Loucy (cell line): ENCODE measurements around the gene ROBO1.

Source experiments
- H2AFZ ChIP-seq: fragments of 200-600 bp; sonication (generic); 2 replicates; pipeline ENCODE4 v1.6.0; 2016; ENCODE audit warnings: antibody characterized with exemption, mild to moderate bottlenecking, low read length, moderate library complexity
- H3F3A ChIP-seq: fragments of 200-600 bp; 2 replicates; pipeline ENCODE4 v1.6.0; 2016; ENCODE audit warnings: antibody characterized with exemption, low read depth, mild to moderate bottlenecking
- H3K27me3 ChIP-seq: fragments of 200-600 bp; sonication (generic); 2 replicates; pipeline ENCODE4 v1.6.1; 2014; ENCODE audit warnings: low read length, mild to moderate bottlenecking; ENCODE audit not compliant: insufficient read depth, poor library complexity, severe bottlenecking
- H3K36me3 ChIP-seq: fragments of 200-600 bp; sonication (generic); 2 replicates; pipeline ENCODE4 v1.6.1; 2016; ENCODE audit warnings: low read length; ENCODE audit not compliant: insufficient read depth
- H3K4me1 ChIP-seq: fragments of 200-600 bp; sonication (generic); 2 replicates; pipeline ENCODE4 v1.5.1; 2014; ENCODE audit warnings: low read length, mild to moderate bottlenecking; ENCODE audit not compliant: insufficient read depth, poor library complexity, severe bottlenecking
- H3K4me2 ChIP-seq: fragments of 200-600 bp; sonication (generic); 2 replicates; pipeline ENCODE4 v1.6.0; 2014; ENCODE audit warnings: antibody characterized with exemption, low read length, low read depth, mild to moderate bottlenecking; ENCODE audit not compliant: poor library complexity, severe bottlenecking
- H3K4me3 ChIP-seq: fragments of 200-600 bp; sonication (generic); 2 replicates; pipeline ENCODE4 v1.5.1; 2014; ENCODE audit warnings: low read length, mild to moderate bottlenecking, mixed read lengths; ENCODE audit not compliant: poor library complexity, severe bottlenecking
- H3K79me2 ChIP-seq: fragments of 200-600 bp; sonication (generic); 2 replicates; pipeline ENCODE4 v1.6.1; 2014; ENCODE audit warnings: low read length; ENCODE audit not compliant: insufficient read depth
- H3K9ac ChIP-seq: fragments of 200-600 bp; sonication (generic); 2 replicates; pipeline ENCODE4 v1.6.0; 2014; ENCODE audit warnings: mild to moderate bottlenecking, low read depth, low read length, moderate library complexity; ENCODE audit not compliant: poor library complexity, severe bottlenecking
- H3K9me2 ChIP-seq: fragments of 200-600 bp; sonication (generic); replicated peaks from 2 replicates; pipeline ENCODE4 v1.6.1; 2016; ENCODE audit warnings: low read depth, low read length, mixed read lengths
- H3K9me3 ChIP-seq: fragments of 200-600 bp; sonication (generic); 2 replicates; pipeline ENCODE4 v1.6.1; 2014; ENCODE audit warnings: mild to moderate bottlenecking, antibody characterized with exemption, low read length, low read depth; ENCODE audit not compliant: insufficient read depth
- H4K20me1 ChIP-seq: fragments of 200-600 bp; sonication (generic); 2 replicates; pipeline ENCODE4 v1.6.0; 2014; ENCODE audit warnings: antibody characterized with exemption, low read length, mild to moderate bottlenecking; ENCODE audit not compliant: insufficient read depth, poor library complexity, severe bottlenecking
- EZH2phosphoT487 ChIP-seq: fragments of 200-600 bp; IDR thresholded peaks from 2 replicates; pipeline ENCODE4 v1.6.1; 2018; ENCODE audit warnings: antibody characterized with exemption, mild to moderate bottlenecking, moderate library complexity, borderline replicate concordance
- TF ChIP-seq, protein P1 (sequence below): fragments of 200-600 bp; sonication (generic); conservative IDR thresholded peaks from 2 replicates; pipeline ENCODE4 v1.5.1; 2014; ENCODE audit warnings: mild to moderate bottlenecking, antibody characterized with exemption, low read length

The ROBO1 gene

GRCh38 chr3:79453600-79453999, 314.2 kb downstream of the ROBO1 start:
- Histone ChIP-seq H3K4me1 (no peaks in the 10 kb centered on the region), H3K27me3 (no peaks in the 10 kb centered on the region), H3K36me3 (no peaks in the 10 kb centered on the region), H4K20me1 (no peaks in the 10 kb centered on the region), H3K9me3 (no peaks in the 10 kb centered on the region), H3K79me2 (no peaks in the 10 kb centered on the region), H3K9ac (no peak overlapping the region), H3K4me2 (no peak overlapping the region), H3K9me2 (no peaks in the 10 kb centered on the region), H3K4me3 (no peak overlapping the region), H3F3A (no peaks in the 10 kb centered on the region), H2AFZ (no peak overlapping the region)
- no peak for TF ChIP-seq EZH2phosphoT487
- TF ChIP-seq, protein P1, sequence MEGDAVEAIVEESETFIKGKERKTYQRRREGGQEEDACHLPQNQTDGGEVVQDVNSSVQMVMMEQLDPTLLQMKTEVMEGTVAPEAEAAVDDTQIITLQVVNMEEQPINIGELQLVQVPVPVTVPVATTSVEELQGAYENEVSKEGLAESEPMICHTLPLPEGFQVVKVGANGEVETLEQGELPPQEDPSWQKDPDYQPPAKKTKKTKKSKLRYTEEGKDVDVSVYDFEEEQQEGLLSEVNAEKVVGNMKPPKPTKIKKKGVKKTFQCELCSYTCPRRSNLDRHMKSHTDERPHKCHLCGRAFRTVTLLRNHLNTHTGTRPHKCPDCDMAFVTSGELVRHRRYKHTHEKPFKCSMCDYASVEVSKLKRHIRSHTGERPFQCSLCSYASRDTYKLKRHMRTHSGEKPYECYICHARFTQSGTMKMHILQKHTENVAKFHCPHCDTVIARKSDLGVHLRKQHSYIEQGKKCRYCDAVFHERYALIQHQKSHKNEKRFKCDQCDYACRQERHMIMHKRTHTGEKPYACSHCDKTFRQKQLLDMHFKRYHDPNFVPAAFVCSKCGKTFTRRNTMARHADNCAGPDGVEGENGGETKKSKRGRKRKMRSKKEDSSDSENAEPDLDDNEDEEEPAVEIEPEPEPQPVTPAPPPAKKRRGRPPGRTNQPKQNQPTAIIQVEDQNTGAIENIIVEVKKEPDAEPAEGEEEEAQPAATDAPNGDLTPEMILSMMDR = no peak

DNA sequence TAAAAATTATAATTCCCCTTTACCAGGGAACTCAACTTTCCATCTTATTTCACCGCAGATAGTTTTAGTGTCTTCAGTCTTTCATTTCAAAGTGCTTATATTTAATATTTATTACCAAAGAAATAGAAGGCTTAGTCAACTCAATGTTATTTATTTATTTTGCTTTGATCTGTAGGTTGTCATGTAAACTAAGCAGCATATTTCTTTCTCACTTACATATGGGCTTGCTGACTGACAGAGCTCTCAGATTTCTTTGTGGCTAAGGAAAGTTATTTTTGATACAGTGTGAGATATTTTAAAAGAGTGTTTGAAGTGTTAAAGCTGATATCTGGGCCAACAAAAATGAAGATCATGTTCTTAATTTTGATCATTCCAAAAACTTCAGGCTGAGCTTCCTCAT, 331.4 kb downstream of the ROBO1 start:
- no peaks in the 10 kb centered on the region for H3K4me1 ChIP-seq
- no peaks in the 10 kb centered on the region for H3K27me3 ChIP-seq
- no peak overlapping the region for H3K9ac ChIP-seq
- H3K9me3 ChIP-seq = no peaks in the 10 kb centered on the region
- no peak overlapping the region for H3K4me3 ChIP-seq
- no peaks in the 10 kb centered on the region for H3K79me2 ChIP-seq
- H3K9me2 ChIP-seq = no peaks in the 10 kb centered on the region
- H2AFZ ChIP-seq = no peak overlapping the region
- no peaks in the 10 kb centered on the region for H4K20me1 ChIP-seq
- H3K36me3 ChIP-seq = no peaks in the 10 kb centered on the region
- H3K4me2 ChIP-seq = no peak overlapping the region
- no peak for TF ChIP-seq EZH2phosphoT487
- TF ChIP-seq, protein P1 = no peak
- no peaks in the 10 kb centered on the region for H3F3A ChIP-seq

DNA sequence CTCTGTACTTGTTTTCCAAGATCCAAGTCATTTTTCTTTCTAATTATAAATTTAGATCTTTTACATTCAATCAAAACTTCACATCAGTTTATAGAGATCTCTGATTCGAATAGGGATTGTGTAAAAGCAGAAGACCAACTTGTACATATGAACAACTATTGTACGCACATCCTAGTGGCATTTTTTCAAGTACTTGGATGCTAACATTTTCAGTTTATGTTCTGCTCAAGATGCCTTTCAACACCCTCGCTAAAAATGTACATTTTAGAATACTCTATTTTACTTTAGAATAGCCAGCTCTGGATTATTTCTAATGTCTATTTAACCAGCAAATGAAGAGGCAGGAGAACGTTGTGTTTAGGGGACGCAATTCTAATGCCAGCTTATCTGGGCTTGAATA, 340.7 kb downstream of the ROBO1 start:
- H3K36me3 ChIP-seq = no peaks in the 10 kb centered on the region
- H3K9ac ChIP-seq = no peak overlapping the region
- H3K79me2 ChIP-seq = no peaks in the 10 kb centered on the region
- H3K4me1 ChIP-seq = no peaks in the 10 kb centered on the region
- no peaks in the 10 kb centered on the region for H3K9me3 ChIP-seq
- no peak overlapping the region for H2AFZ ChIP-seq
- no peaks in the 10 kb centered on the region for H4K20me1 ChIP-seq
- no peak overlapping the region for H3K4me2 ChIP-seq
- H3K9me2 ChIP-seq = no peaks in the 10 kb centered on the region
- H3K27me3 ChIP-seq = no peaks in the 10 kb centered on the region
- TF ChIP-seq, protein P1 = no peak
- TF ChIP-seq EZH2phosphoT487 = no peak
- no peak overlapping the region for H3K4me3 ChIP-seq
- H3F3A ChIP-seq = no peaks in the 10 kb centered on the region
